EL (cell line): ENCODE measurements around the gene SGTA.
A peak's percentile ranks its signal among the peaks of the same experiment; 100 is the strongest.

Experiments
- DNase-seq: peaks from one replicate; pipeline ENCODE4 v3.0.0-alpha.2; 2016

The SGTA gene

GRCh38 chr19:2744113-2744512 is 39.0 kb downstream of the SGTA start:
- no peak for DNase-seq

DNA sequence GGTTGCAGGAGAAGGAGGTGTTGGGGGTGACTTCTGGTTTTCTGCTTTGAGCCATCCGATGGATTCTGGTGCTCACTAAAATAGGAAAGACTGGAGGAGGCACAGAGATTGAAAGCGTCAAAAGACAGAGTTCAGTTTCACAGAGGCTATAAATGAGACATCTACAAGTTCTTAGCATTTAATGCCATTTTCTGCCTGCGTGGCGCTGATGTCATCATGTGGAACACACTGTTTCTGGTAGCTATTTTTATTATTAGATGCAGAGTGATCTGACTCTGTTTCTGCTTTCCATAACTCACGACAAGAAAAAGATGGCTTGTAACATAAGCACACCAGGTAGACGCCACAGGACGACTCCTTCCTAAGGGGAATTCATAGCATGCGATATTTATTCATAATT is 40.0 kb downstream of the SGTA start:
- no peak for DNase-seq

DNA sequence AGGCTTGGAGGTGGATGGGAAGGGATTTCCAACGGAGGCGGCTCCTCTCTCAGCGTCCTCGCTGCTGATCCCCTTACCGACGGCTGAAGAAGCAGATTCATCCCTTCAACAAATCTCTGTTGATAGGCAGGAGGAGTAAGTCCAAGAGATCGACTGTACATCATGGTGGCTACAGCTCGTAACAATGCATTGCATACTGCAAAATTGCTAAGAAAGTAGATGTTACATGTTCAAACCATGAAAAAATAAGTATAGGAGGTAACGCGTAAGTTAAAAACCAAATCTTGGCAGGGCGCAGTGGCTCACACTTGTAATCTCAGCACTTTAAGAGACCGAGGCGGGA is 42.8 kb downstream of the SGTA start:
- no peak for DNase-seq

GRCh38 chr19:2739602-2740313 is 43.3 kb downstream of the SGTA start, which contains the start of gene SLC39A3:
TSS of gene SLC39A3 (minus strand) at chr19:2740017. CDS start at chr19:2737257, 2,760 bp downstream.
- DNase-seq = peak; percentile 99

DNA sequence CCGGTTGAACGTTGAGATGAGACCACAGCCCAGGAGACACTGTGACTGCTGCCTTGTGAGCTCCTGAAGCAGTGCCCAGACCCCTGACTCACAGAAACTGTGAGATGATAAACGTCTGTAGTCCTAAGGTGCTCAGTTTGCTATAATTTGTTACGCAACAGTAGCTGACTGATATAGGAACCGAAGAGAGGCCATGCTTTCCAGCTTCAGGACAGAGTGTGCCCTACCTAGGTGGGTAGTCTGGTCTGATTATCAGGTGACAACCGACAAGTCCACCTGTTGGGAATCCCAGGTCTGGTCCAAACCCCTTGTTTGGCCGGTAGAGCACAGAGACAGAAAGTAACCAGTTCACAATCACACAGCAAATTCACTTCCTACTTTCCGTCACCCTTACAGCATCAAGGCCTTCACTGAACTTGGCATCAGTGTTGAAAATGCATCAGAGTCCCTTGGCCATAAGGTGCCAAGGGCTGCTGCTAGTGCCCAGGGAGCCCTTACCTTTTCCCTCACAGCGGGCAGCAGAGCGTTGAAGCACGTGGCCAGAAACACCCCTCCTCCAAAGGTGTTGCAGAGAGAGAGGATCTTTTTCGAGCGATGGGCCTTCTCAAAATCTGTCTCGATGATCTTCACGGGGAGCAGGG is 46.4 kb downstream of the SGTA start:
- no peak for DNase-seq

DNA sequence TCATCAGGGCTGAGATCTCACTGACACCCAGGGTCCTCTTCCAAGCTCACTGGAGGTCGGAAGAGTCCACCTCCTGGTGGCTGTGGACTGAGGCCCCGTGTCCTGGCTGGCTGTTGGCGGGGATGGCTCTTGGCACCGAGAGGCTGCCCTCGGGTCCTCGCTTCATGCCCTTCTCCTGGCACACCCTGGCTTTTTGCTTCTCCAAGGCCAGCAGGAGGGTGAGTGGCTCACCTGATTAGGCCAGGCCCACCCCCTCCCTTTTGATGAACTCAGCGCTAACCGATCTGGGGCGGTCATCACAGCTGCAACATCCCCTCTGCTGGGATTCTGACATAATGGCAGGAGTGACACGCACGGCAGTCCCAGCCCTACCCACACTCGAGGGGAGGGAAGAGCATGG is 47.7 kb downstream of the SGTA start:
- DNase-seq = no peak

- DNase-seq = no peak
These were observed 48.3 kb downstream of the SGTA start for GRCh38 chr19:2734589-2735288.

- no peak for DNase-seq
These were observed 49.0 kb downstream of the SGTA start for GRCh38 chr19:2733930-2734588.

GRCh38 chr19:2732883-2733282 is 50.2 kb downstream of the SGTA start:
- no peak for DNase-seq

DNA sequence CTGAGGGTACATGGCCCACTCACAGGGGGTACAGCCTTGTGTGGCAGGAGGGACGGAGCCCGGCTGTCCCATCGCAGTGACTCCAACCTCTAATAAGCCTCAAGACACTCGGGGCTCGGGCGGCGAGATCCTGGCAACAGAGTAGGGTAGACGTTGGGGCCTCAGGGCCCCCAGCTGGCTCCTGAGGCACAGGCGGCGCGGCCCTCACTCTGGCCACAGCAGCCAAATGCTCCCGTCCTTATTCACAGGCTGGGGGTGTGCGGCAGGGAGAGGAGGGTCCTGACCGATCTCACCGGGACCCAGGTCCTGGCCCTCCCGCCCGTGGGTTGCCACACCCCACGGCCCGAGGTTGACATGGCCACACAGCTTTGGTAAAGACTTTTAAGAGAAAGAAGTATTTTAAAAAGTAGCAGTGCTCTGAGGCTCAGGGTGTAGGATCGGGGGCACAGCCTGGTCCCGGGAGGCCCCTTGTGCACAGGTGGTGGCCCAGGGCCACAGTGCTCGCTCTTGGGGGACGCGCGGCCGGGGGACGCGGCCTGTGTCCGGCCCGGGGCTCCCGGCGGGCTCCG is 50.8 kb downstream of the SGTA start:
- DNase-seq = no peak

- DNase-seq = no peak
These were observed 51.7 kb downstream of the SGTA start for GRCh38 chr19:2731181-2731995.

DNA sequence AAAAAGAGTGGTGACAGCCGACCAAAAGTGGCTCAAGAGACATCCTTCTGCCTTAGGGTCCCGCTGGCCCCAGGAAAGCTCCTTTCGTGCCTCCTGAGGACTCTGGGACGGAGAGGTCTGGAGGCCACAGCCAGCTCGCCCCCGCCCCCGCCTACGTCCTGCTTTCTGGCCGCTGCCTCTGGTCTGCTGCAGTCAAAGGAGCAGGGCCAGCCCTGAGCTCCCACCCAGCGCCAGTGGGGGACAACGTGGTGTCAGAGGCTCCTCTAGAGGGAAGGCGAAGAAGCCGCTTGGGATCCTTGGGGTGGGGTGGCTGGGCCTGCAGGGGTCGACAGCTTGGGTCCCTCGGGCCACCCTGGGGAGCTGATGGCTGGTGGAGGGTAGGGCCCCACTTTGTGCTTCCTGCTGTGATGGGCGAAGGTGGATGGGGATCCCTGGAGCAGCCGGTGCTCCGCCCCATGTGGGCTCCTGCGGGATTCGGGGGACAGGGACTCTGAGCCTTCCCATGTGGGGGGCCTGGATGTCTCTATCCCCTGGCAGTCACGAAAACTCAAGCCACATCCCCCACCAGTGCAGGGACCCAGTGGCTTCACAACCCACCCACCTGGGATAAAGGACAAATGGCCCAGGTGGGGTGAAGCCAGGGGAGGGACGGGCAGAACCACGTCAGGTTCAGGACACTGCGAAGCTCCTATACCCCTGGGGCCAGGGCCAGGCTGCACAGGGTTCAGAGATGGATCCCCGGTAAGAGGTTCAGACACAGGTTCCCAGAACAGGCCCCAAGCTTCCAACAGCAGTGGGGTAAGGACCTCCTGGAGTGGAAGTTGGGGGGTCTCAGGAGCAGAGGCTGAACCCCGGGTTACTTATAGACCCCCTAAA is 52.9 kb downstream of the SGTA start:
- DNase-seq = no peak

GRCh38 chr19:2728783-2729387 is 54.2 kb downstream of the SGTA start:
- DNase-seq = no peak

DNA sequence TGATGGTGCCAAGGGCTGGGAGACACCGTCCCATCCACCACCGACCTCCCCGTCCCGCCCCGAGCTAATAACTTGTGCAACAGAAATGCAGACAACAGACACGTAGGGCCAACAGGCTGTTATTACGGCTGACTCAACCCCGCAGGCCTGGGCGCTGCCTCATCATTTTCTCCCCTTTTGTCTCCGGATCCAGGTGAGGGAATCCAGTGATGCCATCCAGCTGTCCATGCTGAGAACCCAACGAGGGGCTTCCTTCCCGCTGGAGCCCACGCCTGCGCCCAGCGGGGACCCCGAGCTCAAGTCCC is 55.5 kb downstream of the SGTA start:
- DNase-seq = peak; percentile 32

GRCh38 chr19:2726904-2727639 is 56.0 kb downstream of the SGTA start:
- DNase-seq = no peak

- DNase-seq = no peak
These were observed 56.8 kb downstream of the SGTA start for GRCh38 chr19:2726160-2726855.

DNA sequence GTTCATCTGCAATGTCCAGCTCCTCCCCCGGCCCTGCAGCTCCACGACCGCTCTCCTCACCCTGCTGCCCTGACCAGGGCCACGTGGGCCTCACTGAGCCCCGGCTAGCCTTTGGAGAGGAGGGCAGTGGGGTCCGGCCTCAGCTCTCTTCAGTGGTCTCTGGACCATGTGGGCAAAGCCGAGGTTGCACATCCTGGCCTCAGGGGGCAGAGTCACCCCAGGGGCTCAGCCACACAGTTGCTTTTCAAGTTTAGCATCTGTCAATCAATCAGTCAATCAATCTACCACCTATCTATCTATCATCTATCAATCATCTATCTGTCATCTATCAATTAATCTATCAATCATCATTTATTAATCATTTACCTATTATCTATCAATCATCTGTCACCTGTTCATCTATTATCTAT is 58.9 kb downstream of the SGTA start:
- no peak for DNase-seq

DNA sequence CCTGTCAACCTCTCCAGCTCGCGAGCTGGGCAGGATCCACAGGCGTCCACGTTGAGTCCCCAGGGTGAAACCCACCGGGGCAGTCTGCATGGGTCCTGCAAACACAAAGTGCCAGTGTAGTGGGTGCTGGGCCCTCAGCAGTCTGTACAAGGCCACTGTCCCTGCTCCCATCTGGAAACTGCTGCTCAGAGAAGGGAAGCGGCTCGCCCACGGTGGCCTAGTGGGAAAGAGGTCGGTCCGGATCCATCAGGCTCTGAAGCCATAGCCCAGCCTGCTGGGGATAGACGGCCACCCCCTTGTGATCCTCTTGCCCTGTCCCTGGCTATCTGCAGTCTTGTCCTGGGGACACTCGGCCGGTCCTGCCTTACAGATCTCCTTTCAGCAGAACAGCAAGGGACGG is 59.3 kb downstream of the SGTA start:
- no peak for DNase-seq

DNA sequence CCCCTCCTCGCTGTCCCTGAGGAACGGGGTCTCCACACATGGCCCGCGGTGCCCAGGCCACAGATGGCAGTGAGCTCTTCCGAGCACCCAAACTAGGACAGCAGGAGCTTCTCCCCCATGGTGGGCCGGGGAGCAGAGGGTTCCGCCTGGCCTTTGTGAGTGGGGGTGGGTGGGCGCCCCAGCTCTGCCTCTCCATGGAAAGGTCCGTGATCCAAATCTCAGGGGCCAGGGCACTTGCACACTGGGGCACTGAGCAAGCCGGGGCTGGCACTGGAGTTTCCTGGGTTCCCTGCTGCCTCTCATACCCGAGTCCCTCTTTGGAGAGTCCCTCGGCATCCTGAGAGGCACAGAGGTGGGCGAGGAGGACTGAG is 59.7 kb downstream of the SGTA start:
- no peak for DNase-seq
